HG03025 (cell line): ENCODE results near the gene NIPA2.

Source experiments
- ATAC-seq: cut with Tn5 transposase; IDR thresholded peaks from one replicate; pipeline ENCODE4 v1.9.1; 2021; ENCODE audit warnings: mild to moderate bottlenecking, moderate library complexity; ENCODE audit not compliant: unreplicated experiment, low FRiP score

NIPA2 gene

GRCh38 chr15:22831473-22831872 is 7.0 kb upstream of the NIPA2 start:
- ATAC-seq, result no peak

GRCh38 chr15:22839046-22839695 is 705 bp downstream of the NIPA2 start:
- peak; percentile 1 for ATAC-seq

- no peak for ATAC-seq
Observed at GRCh38 chr15:22844421-22845288, 6.2 kb downstream of the NIPA2 start.

- no peak for ATAC-seq
Observed at GRCh38 chr15:22845289-22845900, 6.9 kb downstream of the NIPA2 start.

- no peak for ATAC-seq
Observed at GRCh38 chr15:22846073-22846472, 7.6 kb downstream of the NIPA2 start.

GRCh38 chr15:22850055-22850454 is 11.6 kb downstream of the NIPA2 start:
- ATAC-seq, result no peak

- ATAC-seq, result no peak
Observed at GRCh38 chr15:22851513-22851912, 13.0 kb downstream of the NIPA2 start.

GRCh38 chr15:22855791-22856190 is 17.3 kb downstream of the NIPA2 start:
- no peak for ATAC-seq

GRCh38 chr15:22856659-22857058 is 18.2 kb downstream of the NIPA2 start:
- no peak for ATAC-seq

GRCh38 chr15:22861161-22861560 is 22.7 kb downstream of the NIPA2 start:
- ATAC-seq, result no peak

- ATAC-seq, result no peak
Observed at GRCh38 chr15:22863356-22863755, 24.9 kb downstream of the NIPA2 start.

- ATAC-seq, result no peak
Observed at GRCh38 chr15:22866079-22866478, 27.6 kb downstream of the NIPA2 start.

GRCh38 chr15:22867886-22868285 is 29.4 kb downstream of the NIPA2 start:
- ATAC-seq, result no peak

GRCh38 chr15:22868495-22868894 is 30.0 kb downstream of the NIPA2 start:
- no peak for ATAC-seq

GRCh38 chr15:22868928-22869327 is 30.5 kb downstream of the NIPA2 start:
- ATAC-seq, result no peak

GRCh38 chr15:22869856-22870255 is 31.4 kb downstream of the NIPA2 start:
- no peak for ATAC-seq

- ATAC-seq, result no peak
Observed at GRCh38 chr15:22870865-22871264, 32.4 kb downstream of the NIPA2 start.

GRCh38 chr15:22871481-22872086 is 33.1 kb downstream of the NIPA2 start:
- ATAC-seq, result no peak

GRCh38 chr15:22872936-22873701 is 34.7 kb downstream of the NIPA2 start:
- no peak for ATAC-seq

GRCh38 chr15:22873841-22874240 is 35.4 kb downstream of the NIPA2 start:
- ATAC-seq, result no peak
